ENCODE measurements around the gene STK32B.

STK32B gene

DNA sequence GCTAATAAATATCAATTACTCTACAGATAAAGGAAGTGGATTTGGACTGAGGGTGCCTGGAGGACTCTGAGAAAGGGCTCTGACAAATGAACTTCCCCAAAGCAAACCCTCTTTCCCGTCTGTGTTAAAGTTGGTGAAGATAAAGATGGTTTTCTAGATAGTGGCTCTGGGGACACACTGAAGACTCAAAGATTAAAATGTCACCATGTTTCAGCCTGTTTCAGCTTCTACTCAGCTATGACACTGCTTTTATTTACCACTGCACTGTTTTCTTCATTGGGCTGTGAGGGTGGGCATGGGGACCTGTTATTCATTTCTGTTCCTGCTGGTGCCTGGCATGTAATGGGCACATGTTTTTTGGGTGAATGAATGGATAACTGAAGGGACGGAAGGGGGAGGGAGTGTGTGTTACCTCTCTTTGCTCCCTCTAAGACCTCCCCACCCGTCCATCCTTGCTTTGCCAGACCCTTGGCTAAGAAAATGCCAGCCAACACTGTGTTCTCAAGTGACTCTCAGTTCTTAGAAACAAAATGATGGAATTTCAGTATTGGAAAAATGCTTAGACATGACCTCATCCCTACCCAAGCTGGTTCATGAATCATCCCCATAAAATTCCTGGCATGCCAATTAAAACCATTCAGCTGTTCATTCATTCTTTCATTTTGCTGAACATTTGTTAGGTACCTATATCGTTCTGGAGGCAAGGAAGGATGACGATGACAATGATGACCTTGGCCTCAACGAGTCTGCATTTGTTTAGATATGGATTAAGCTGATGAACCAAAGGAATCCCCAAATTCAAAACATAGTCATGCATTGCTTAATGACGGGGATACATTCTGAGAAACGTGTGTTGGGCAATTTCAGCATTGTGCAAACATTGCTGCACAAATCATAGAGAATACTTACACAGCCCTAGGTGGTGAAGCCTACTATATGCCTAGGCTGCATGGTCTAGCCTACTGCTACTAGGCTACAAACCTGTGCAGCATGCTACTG is 13.4 kb upstream of the STK32B start:
- Histone ChIP-seq H3K36me3 (ENCODE audit: insufficient read depth, low read length) (no peaks in the 10 kb centered on the region), H3K9ac (ENCODE audit: low read depth, low read length, poor library complexity, severe bottlenecking) (no peak overlapping the region), H4K20me1 (ENCODE audit: insufficient read depth, low read length, poor library complexity, severe bottlenecking) (no peaks in the 10 kb centered on the region), H3K4me1 (ENCODE audit: insufficient read depth, low read length, poor library complexity, severe bottlenecking) (no peaks in the 10 kb centered on the region), H3F3A (ENCODE audit: low read depth) (no peaks in the 10 kb centered on the region), H3K79me2 (ENCODE audit: insufficient read depth, low read length) (no peaks in the 10 kb centered on the region), H3K4me3 (ENCODE audit: low read length, poor library complexity, severe bottlenecking) (no peak overlapping the region), H3K9me3 (ENCODE audit: insufficient read depth, low read depth, low read length) (no peaks in the 10 kb centered on the region; the same call in 1 of the 2 replicates), H3K27me3 (ENCODE audit: insufficient read depth, low read length, poor library complexity, severe bottlenecking) (no peaks in the 10 kb centered on the region), H3K4me2 (ENCODE audit: low read depth, low read length, poor library complexity, severe bottlenecking) (no peak overlapping the region), H2AFZ (ENCODE audit: low read length) (no peak overlapping the region), H3K9me2 (replicated peaks; ENCODE audit: low read depth, low read length) (no peaks in the 10 kb centered on the region)
- no peak for TF ChIP-seq EZH2phosphoT487 (IDR thresholded peaks at IDR 0.05; ENCODE audit: borderline replicate concordance)
- no peak for TF ChIP-seq CTCF (conservative IDR thresholded peaks at IDR 0.05; ENCODE audit: low read length)

GRCh38 chr4:5039800-5040199 is 11.5 kb upstream of the STK32B start:
- Histone ChIP-seq H2AFZ (ENCODE audit: low read length) (no peak overlapping the region), H3K79me2 (ENCODE audit: insufficient read depth, low read length) (no peaks in the 10 kb centered on the region), H4K20me1 (ENCODE audit: insufficient read depth, low read length, poor library complexity, severe bottlenecking) (no peaks in the 10 kb centered on the region), H3K9me3 (ENCODE audit: insufficient read depth, low read depth, low read length) (no peaks in the 10 kb centered on the region; the same call in 1 of the 2 replicates), H3K9me2 (replicated peaks; ENCODE audit: low read depth, low read length) (no peaks in the 10 kb centered on the region), H3K9ac (ENCODE audit: low read depth, low read length, poor library complexity, severe bottlenecking) (no peak overlapping the region), H3K27me3 (ENCODE audit: insufficient read depth, low read length, poor library complexity, severe bottlenecking) (no peaks in the 10 kb centered on the region), H3K4me2 (ENCODE audit: low read depth, low read length, poor library complexity, severe bottlenecking) (no peak overlapping the region), H3F3A (ENCODE audit: low read depth) (no peaks in the 10 kb centered on the region), H3K4me1 (ENCODE audit: insufficient read depth, low read length, poor library complexity, severe bottlenecking) (no peaks in the 10 kb centered on the region), H3K4me3 (ENCODE audit: low read length, poor library complexity, severe bottlenecking) (no peak overlapping the region), H3K36me3 (ENCODE audit: insufficient read depth, low read length) (no peaks in the 10 kb centered on the region)
- TF ChIP-seq EZH2phosphoT487 (IDR thresholded peaks at IDR 0.05; ENCODE audit: borderline replicate concordance) (no peak), CTCF (conservative IDR thresholded peaks at IDR 0.05; ENCODE audit: low read length) (no peak)

GRCh38 chr4:5040856-5041620 is 10.2 kb upstream of the STK32B start:
- no peaks in the 10 kb centered on the region for H3F3A ChIP-seq (ENCODE audit: low read depth)
- H3K4me3 ChIP-seq (ENCODE audit: low read length, poor library complexity, severe bottlenecking): no peak overlapping the region
- H3K9me3 ChIP-seq (ENCODE audit: insufficient read depth, low read depth, low read length): no peaks in the 10 kb centered on the region; the same call in 1 of the 2 replicates
- H4K20me1 ChIP-seq (ENCODE audit: insufficient read depth, low read length, poor library complexity, severe bottlenecking): no peaks in the 10 kb centered on the region
- no peak overlapping the region for H3K9ac ChIP-seq (ENCODE audit: low read depth, low read length, poor library complexity, severe bottlenecking)
- H2AFZ ChIP-seq (ENCODE audit: low read length): no peak overlapping the region
- H3K4me1 ChIP-seq (ENCODE audit: insufficient read depth, low read length, poor library complexity, severe bottlenecking): no peaks in the 10 kb centered on the region
- H3K9me2 ChIP-seq (replicated peaks; ENCODE audit: low read depth, low read length): no peaks in the 10 kb centered on the region
- H3K36me3 ChIP-seq (ENCODE audit: insufficient read depth, low read length): no peaks in the 10 kb centered on the region
- TF ChIP-seq EZH2phosphoT487 (IDR thresholded peaks at IDR 0.05; ENCODE audit: borderline replicate concordance) (no peak), CTCF (conservative IDR thresholded peaks at IDR 0.05; ENCODE audit: low read length) (no peak)
- H3K79me2 ChIP-seq (ENCODE audit: insufficient read depth, low read length): no peaks in the 10 kb centered on the region
- H3K4me2 ChIP-seq (ENCODE audit: low read depth, low read length, poor library complexity, severe bottlenecking): no peak overlapping the region
- H3K27me3 ChIP-seq (ENCODE audit: insufficient read depth, low read length, poor library complexity, severe bottlenecking): no peaks in the 10 kb centered on the region

All from Loucy (cell line).